Lung microvascular endothelial cell (primary cell): Measurements from ENCODE around the gene C1orf226. TPM values are rescaled to one million over a fixed set of nuclear protein-coding genes. Genes with fewer than 3 reads are reported as not detected.

Experiments used
- DNase-seq, 2 donors: peaks; one replicate each; pipeline versions ENCODE4 v3.0.0 to v3.0.0-alpha.2; 2010; ENCODE audit warnings: low read depth in 2 of 2
- total RNA-seq: library from RNA; depleted of rRNA; stranded (reverse); fragments of >200 nt; gene quantifications from 2 replicates; pipeline ENCODE4 v1.2.1, GENCODE V29; 2014

The C1orf226 gene
- total RNA-seq, 1 donor from 2014 or later: under 0.01 TPM

- no peak for DNase-seq
These were observed 16.1 kb upstream of the C1orf226 start for GRCh38 chr1:162365284-162366020.

GRCh38 chr1:162366149-162366548 is 15.4 kb upstream of the C1orf226 start:
- no peak for DNase-seq

- DNase-seq: no peak
These were observed 14.9 kb upstream of the C1orf226 start for GRCh38 chr1:162366671-162367070.

GRCh38 chr1:162367073-162367472 is 14.5 kb upstream of the C1orf226 start:
- DNase-seq: no peak

- no peak for DNase-seq
These were observed 13.8 kb upstream of the C1orf226 start for GRCh38 chr1:162367772-162368171.

GRCh38 chr1:162368451-162368850 is 13.1 kb upstream of the C1orf226 start:
- no peak for DNase-seq

GRCh38 chr1:162369571-162369970 is 12.0 kb upstream of the C1orf226 start:
- DNase-seq: no peak

- DNase-seq: no peak
These were observed 11.4 kb upstream of the C1orf226 start for GRCh38 chr1:162370161-162370560.

GRCh38 chr1:162370721-162371120 is 10.8 kb upstream of the C1orf226 start:
- DNase-seq: no peak

GRCh38 chr1:162371611-162372010 is 9.9 kb upstream of the C1orf226 start:
- no peak for DNase-seq

GRCh38 chr1:162372159-162373071 is 9.1 kb upstream of the C1orf226 start:
- no peak for DNase-seq

- no peak for DNase-seq
These were observed 8.5 kb upstream of the C1orf226 start for GRCh38 chr1:162373072-162373427.

- peak in 1 of 2 donors; percentile 44 for DNase-seq
These were observed 7.8 kb upstream of the C1orf226 start for GRCh38 chr1:162373541-162374260.

- DNase-seq: no peak
These were observed 7.1 kb upstream of the C1orf226 start for GRCh38 chr1:162374406-162374805.

- DNase-seq: no peak
These were observed 6.1 kb upstream of the C1orf226 start for GRCh38 chr1:162375463-162375862.

GRCh38 chr1:162376691-162377090 is 4.8 kb upstream of the C1orf226 start, which contains the start of gene SPATA46:
SPATA46 (minus strand) TSS chr1:162376854; CDS start chr1:162376790, 64 bp downstream.
- DNase-seq: no peak

GRCh38 chr1:162380061-162380846 is 1.3 kb upstream of the C1orf226 start:
- no peak for DNase-seq

GRCh38 chr1:162381941-162382750 is 618 bp downstream of the C1orf226 start:
- no peak for DNase-seq

GRCh38 chr1:162383091-162383490 is 1.6 kb downstream of the C1orf226 start:
- DNase-seq: no peak

GRCh38 chr1:162383516-162383915 is 2.0 kb downstream of the C1orf226 start:
- DNase-seq: no peak
